HPDE6-E6E7 (cell line): ENCODE measurements around the gene DALRD3.
"Not testable (repeated sequence)": the region's sequence is repeated elsewhere in the genome, so short reads cannot be mapped to it uniquely, and the experiment has no call there.

Experiments
- DNase-seq: peaks from one replicate; pipeline ENCODE4 v3.0.0; 2011; ENCODE audit warnings: missing footprints; ENCODE audit errors: extremely low spot score

The DALRD3 gene

DNA sequence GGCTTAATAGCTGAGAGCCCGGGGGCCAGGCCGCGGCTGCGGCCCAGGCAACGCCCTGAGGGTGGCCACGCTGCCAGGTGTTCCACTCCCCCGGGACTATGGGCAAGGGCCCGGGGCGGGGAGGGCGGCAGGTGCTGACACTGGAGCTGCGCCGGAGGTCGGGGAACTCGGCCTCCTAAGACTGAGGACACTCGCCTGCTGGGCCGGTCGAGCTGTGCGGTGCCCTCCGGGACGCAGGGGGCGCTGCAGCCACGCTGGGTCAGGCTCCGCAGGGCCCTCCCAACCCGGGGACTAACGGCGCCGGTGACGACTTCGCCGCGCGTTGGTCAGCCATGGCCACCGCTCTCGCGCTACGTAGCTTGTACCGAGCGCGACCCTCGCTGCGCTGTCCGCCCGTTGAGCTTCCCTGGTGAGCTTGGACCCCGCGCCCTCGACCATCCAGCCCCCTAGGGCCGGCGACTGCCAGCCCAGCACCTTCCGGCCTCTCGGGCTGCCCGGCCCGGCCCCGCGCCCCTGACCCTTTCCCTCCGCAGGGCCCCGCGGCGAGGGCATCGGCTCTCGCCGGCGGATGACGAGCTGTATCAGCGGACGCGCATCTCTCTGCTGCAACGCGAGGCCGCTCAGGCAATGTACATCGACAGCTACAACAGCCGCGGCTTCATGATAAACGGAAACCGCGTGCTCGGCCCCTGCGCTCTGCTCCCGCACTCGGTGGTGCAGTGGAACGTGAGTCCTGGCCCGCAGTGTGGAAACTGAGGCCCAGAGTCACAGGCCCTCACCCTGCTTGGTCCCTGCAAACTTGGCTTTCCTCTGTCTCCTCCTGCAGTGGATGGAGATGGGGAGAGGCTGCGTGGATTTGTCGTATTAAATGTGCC lies 3.7 kb upstream of the DALRD3 start, which contains the start of gene NDUFAF3:
TSS of gene NDUFAF3 (plus strand) at position 309 of the 875 bp plus-strand sequence. CDS start at position 333, 24 bp downstream.
- DNase-seq, result peak; percentile 56

- peak; percentile 57 for DNase-seq
Measured at GRCh38 chr3:49021213-49021812, 2.9 kb upstream of the DALRD3 start.

GRCh38 chr3:49020330-49021212 lies 2.2 kb upstream of the DALRD3 start:
- no peak for DNase-seq

DNA sequence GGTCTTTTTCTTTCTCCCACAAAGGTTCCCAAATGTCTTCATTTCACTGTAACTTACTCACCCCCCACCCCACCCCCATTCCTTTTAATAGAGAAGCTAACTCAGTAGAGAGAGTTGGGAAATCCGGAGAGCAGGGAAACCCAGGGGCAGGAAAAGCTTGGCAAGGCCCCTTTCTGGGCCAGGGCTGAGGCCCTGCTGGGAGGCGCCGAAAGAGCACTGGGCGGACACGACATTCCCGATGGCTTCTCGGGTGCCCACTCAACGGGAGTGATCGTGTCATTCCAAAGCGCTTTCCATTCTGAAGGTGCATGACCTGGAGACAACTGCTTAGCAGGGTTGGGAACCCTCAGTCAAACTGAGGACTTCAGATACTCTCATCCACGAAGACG lies 1.6 kb upstream of the DALRD3 start:
- DNase-seq, result no peak

GRCh38 chr3:49018707-49019006 lies 277 bp upstream of the DALRD3 start:
- DNase-seq, result no peak

DNA sequence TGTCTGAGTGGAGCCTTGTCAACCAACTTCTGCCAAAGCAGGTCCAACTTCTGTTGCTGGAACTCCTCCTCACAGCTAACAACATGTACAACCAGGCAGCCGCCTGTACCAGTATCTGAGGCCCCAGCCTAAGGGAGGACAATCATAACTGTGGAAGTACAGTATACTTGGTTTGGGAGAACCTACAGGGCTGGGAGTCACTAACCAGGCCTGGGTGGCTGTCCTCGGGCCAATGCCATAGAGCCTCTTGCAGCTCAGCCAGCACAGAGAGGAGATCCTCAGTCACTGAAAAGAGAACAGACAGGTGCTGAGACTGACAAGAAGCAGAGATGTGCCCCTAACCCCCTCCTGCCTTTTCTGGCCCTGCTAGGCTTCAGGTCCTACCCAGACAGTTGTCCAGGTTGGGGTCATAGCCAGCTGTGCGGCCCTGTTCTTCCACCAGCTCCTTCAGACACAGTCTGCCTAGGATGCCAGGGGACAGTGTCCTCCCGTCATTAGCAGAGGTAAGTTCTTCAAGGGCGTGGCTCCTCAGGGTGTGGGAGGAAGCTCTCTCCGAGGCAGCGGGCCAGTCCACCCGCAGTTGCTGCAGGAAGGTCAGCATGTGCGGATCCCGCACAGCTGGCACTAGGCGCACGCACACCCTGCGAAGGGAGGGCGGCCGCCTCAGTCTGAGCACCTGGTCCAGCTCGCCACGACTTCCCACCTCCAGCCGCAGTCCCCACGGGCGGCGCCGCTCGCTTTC lies 980 bp downstream of the DALRD3 start:
- DNase-seq, result no peak

GRCh38 chr3:49016414-49017228 lies 1.8 kb downstream of the DALRD3 start:
- no peak for DNase-seq

GRCh38 chr3:49015765-49016164 lies 2.6 kb downstream of the DALRD3 start:
- no peak for DNase-seq

- no peak for DNase-seq
Measured at GRCh38 chr3:49015072-49015471, 3.3 kb downstream of the DALRD3 start.

DNA sequence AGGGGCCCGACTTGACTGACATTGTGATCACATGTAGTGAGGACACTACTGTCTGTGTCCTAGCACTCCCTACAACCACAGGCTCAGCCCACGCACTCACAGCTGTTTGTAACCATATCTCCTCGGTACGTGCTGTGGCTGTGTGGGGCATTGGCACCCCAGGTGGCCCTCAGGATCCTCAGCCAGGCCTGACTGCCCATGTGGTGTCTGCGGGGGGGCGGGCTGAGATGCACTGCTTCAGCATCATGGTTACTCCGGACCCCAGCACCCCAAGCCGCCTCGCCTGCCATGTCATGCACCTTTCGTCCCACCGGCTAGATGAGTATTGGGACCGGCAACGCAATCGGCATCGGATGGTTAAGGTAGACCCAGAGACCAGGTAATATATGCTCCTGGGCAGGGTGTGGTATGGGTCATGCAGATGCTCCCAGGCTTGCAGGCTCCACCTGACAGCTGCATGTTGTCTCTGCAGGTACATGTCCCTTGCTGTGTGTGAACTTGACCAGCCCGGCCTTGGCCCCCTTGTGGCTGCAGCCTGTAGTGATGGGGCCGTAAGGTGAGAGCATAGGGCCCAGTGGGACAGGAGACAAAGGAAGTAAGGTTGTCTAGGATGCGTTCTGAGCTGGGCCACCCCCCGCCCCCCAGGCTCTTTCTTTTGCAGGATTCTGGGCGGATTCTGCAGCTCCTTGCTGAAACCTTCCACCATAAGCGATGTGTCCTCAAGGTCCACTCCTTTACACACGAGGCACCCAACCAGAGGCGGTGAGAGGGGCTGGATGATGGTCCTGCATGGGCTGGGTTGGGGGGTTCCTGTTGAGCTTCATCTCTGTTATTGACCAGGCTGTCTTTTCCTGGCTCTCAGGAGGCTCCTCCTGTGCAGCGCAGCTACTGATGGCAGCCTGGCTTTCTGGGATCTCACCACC lies 4.4 kb downstream of the DALRD3 start:
- DNase-seq, result no peak

DNA sequence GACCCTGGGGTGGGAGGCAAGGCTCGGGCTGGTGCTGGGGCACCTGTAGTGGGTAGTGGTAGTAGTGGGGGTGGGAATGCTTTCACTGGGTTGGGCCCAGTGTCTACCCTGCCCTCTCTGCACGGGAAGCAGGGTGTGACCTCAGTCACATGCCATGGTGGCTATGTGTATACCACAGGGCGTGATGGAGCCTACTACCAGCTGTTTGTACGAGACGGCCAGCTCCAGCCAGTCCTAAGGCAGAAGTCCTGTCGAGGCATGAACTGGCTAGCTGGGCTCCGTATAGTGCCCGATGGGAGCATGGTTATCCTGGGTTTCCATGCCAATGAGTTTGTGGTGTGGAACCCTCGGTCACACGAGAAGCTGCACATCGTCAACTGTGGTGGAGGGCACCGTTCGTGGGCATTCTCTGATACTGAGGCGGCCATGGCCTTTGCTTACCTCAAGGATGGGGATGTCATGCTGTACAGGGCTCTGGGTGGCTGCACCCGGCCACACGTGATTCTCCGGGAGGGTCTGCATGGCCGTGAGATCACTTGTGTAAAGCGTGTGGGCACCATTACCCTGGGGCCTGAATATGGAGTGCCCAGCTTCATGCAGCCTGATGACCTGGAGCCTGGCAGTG lies 5.2 kb downstream of the DALRD3 start:
- DNase-seq, result no peak

GRCh38 chr3:49012441-49013017 lies 5.9 kb downstream of the DALRD3 start:
- no peak for DNase-seq

GRCh38 chr3:49009396-49009795 lies 9.0 kb downstream of the DALRD3 start:
- no peak for DNase-seq

- DNase-seq, result not testable (repeated sequence)
Measured at GRCh38 chr3:49008627-49009026, 9.8 kb downstream of the DALRD3 start.

GRCh38 chr3:49007771-49008528 lies 10.4 kb downstream of the DALRD3 start:
- no peak for DNase-seq

DNA sequence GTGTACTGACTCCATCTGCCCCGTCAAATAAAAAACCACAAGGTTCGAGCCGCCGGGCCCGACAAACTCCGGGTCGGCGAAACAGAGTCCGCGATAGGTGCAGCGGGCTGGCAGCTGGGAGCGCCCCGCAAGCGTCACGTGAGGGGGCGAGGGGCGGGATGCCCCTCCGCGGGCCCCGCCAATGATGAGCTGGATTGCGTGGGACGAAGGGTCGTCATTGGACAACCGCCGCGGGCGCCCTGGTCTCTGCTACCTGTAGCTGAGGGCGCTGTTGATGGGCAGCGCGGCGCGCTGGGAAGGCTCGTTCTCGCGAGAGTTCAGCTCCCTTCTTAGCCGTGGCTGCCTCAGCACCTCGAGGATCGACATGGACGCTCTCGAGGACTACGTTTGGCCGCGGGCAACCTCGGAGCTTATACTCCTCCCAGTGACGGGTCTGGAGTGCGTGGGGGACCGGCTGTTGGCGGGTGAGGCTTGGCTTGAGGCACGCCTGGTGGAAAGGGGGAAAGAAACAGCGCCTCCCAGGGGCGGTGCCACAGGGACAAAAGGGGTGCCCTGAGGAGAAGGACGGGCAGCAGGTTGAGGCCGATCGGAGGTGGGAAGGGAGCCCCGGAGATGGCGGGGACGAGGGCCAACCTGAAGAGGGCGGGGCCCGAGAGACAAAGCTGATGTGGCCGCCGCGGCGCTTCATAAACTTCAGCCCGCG lies 11.2 kb downstream of the DALRD3 start, which contains the start of gene WDR6:
TSS of gene WDR6 (plus strand) at position 324 of the 703 bp plus-strand sequence. CDS start at position 365, 41 bp downstream.
- DNase-seq, result peak; percentile 69

DNA sequence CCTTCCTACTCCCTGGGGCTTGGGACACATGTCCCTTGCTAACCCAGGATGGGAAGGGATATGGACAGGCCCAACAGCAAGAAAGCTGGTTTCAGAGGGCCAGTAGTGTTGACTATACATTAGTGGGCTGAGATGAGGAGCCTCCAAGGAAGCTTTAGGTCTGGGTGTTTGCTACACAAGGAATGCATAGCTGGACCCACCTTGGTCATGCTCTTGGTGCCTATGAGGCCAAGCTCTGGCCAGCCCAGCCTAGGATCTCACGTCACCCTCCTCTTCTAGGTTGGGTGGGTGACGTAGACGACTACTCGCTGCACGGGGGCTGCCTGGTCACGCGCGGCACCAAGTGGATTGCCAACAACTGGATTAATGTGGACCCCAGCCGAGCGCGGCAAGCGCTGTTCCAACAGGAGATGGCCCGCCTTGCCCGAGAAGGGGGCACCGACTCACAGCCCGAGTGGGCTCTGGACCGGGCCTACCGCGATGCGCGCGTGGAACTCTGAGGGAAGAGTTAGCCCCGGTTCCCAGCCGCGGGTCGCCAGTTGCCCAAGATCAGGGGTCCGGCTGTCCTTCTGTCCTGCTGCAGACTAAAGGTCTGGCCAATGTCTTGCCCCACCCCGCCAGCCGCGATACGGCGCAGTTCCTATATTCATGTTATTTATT lies 11.8 kb downstream of the DALRD3 start:
- DNase-seq, result no peak
